GM15510 (cell line): ENCODE results near the gene PSIP1.
A peak's percentile ranks its signal among the peaks of the same experiment; 100 is the strongest.

ENCODE experiments used
- POLR2A ChIP-seq: IDR thresholded peaks from 3 replicates; pipeline ENCODE4 v1.6.1; 2011; ENCODE audit warnings: borderline replicate concordance; ENCODE audit not compliant: insufficient read length; ENCODE audit errors: extremely low read depth

Gene PSIP1

DNA sequence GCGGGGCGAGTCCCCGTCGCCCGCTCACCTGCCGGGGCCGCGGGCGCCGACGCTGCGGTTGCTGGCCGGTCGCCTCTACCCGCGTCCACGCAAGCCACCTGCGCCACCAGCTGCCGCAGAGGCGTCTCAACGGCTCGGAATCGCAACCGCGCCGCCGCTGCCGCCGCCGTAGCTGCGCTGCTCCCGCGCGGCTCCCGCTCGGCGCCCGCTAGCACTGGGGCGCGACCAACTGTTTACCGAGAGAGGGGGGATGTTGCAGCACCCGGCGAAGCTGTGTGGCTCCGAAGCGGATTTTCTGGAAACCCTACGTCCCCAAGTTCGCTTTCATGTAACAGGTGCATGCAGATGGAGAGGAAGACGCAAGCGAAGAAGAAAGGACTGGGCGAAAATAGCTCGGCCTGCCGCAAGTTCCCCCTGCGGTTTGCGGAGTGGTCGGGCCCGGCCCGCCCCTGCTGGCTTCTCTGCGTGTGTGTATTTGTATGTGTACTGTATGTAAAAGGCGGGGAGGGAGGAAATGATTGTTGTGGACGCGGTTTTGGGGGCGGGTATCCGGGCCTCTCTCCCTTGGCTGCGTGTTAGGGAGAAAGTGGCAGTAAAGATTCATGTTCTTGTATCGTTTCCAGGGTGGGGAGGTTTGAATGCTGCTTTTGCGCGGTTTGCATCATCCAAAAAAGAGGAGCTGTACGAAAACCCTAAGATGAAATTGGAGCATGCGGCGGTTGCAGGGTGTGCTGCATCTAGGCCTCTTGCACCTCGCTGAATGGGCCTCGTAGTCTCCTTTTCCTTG is at the start of gene PSIP1:
TSS of gene PSIP1 (minus strand) at position 182 of the 787 bp plus-strand sequence. CDS start 782 bp downstream, outside the sequence.
- TF ChIP-seq POLR2A, result peak; percentile 87

GRCh38 chr9:15553528-15553898 is 42.7 kb upstream of the PSIP1 start:
- TF ChIP-seq POLR2A, result no peak

DNA sequence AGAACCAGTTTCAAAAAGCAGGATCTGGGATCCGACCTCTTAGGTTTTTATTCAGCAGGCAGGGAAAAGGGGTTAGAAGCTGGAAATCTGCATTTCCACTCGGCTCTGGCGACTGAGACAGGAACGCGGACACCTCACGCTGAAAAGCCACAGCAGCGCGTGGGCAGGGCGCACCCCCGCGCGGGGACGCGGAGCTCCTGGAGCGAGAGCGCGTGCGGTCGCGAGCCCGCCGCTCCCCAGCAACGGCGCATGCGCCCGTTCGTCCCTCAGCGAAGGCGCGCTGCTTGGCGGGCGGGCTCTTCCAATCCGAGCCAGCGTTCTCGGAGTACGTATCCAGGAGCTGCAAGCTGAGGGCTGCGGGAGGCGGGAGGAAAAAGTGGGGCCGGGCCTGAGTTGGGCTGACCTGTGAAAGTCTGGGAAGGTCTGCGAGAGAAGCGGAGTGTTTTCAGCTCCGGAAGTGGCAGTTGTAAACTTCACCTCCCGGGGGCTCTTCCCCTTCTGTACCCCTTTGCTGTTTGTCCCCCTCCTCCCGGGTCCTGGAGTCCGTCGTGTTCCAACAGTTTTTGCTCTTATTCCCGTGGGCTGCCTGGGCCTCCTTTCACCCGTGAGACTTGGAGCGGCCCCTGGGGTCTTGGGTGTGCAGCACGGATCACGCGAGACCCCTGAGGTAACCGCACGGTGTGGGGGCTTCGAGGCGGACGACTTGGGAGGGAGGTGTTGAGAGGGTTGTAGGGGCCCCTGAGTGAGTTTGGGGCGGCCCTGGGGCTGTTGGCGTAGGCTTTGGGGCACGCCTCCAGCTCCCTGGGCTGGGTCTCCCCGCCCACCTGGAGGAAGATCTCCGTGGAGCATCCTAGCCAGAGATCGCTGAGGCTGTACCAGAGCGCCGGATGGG is 42.1 kb upstream of the PSIP1 start, which contains the start of gene CCDC171:
TSS of gene CCDC171 (plus strand) at position 408 of the 892 bp plus-strand sequence. CDS start 11,046 bp downstream, outside the sequence.
- peak; percentile 70 for TF ChIP-seq POLR2A

DNA sequence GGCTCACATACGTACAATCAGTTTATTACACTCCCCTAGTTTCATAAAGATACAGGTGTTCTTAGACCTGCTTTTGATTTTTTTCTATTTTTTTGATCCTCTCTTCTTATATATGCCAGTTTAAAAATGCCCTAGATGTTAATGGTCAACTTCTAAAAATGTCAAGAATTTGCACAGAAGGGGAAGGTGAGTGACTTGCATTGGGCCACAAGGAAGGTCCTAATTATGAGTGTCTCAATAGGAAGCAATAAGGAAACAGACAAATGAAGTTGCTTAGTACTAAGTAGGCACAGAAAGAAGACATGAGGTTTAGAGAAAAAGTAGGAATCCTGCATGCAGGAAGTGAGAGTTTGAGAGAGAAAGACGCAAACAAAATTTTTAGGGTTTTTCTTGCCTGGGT is 38.8 kb upstream of the PSIP1 start:
- TF ChIP-seq POLR2A, result no peak

- TF ChIP-seq POLR2A, result no peak
Measured at GRCh38 chr9:15543047-15543813, 32.5 kb upstream of the PSIP1 start.

DNA sequence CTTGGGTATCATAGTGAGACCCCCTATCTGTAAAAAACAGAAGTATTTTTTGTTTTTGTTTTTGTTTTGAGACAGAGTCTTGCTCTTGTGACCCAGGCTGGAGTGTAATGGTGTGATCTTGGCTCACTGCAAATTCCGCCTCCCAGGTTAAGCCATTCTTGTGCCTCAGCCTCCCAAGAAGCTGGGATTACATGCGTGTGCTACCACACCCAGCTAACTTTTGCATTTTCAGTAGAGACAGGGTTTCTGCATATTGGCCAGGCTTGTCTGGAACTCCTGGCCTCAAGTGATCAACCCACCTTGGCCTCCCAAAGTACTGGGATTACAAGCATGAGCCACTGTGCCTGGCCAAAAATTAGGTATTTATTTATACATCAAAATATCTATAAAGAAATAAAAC is 31.9 kb upstream of the PSIP1 start:
- no peak for TF ChIP-seq POLR2A

DNA sequence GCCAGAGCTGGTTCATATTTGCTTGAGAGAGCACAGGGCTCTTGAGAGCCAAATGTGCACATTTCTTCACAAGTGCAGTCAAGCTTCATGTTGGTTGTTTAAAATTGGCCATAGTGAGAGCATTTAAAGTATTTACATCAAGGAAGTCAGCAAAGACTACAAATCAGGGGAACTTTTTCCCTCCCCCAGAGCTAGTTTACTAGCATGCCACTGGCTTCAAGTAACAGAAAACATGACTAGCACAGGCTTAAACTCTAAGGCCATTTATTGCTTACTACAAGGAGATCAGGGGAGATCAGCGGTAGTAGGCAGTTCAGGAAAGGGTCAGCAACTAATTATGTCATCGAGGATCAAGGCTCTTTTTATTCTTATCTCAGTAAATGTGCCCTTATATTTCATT is 31.1 kb upstream of the PSIP1 start:
- no peak for TF ChIP-seq POLR2A

GRCh38 chr9:15531380-15531779 is 20.6 kb upstream of the PSIP1 start:
- TF ChIP-seq POLR2A, result no peak

GRCh38 chr9:15529566-15530324 is 19.0 kb upstream of the PSIP1 start:
- TF ChIP-seq POLR2A, result no peak

- no peak for TF ChIP-seq POLR2A
Measured at GRCh38 chr9:15525958-15526357, 15.2 kb upstream of the PSIP1 start.

- TF ChIP-seq POLR2A, result no peak
Measured at GRCh38 chr9:15524845-15525455, 14.2 kb upstream of the PSIP1 start.

DNA sequence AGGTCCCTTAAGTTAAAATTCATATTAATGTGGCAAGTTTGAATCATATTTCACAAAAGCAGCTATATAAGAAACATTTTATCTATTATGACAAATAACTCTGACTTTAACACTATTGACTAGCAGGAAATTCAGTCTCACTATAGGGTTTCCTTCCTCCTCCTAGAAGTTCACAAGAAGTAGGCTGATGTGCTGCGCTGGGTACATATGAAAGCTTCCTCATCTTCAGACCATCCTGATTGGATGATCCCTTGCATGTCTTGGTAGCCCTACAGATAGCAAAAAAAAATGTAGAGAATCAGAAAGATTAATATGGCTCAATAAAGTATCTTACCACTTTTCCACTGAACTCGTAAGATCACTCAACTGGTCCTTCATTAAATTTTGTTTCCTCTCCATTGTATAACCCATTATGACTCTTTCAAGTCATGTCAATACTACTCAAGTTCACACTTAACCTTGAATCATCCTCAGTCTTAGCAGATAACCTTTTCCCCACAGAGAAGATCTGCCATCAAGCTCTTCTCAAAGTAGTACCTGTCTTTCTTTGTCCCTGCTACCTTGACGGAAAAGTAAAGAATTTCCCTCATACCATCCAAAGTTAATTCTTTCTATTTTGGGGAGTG is 11.5 kb upstream of the PSIP1 start:
- TF ChIP-seq POLR2A, result no peak

DNA sequence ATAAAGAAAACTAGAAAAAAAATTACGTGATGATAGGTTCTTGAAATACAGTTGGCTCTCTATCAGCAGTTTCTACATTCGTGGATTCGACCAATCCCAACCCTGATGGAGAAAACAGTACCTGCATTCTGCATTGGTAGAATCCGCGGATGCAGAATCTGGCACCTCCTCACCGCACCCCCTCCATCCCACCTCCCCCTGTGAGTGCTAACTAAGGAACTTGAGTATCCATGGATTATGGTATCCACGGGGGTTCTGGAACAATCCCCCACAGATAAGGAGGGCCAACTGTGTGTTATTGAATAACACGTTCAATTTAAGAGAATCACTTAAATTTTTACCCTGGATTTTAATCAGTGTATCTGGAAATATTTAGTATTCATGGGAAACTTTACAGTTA is 10.5 kb upstream of the PSIP1 start:
- no peak for TF ChIP-seq POLR2A

DNA sequence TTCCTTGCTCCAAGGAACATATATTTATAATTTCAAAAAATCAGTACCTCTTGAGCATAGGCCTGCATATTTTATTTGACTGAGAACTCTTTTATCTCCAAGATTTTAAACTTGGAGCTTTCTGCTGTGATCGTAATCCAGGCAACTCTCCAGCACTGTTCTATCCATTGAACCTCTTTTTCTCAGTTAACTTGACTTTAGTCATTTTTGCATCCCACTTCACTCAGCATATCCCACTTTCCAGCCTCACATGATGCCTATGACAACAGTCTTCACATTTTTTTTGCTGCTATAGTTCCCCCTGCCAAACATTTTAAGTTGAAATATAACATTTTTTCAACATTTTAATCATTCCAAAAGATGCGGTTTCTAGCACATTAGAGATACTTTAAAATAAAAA is 9.1 kb upstream of the PSIP1 start:
- no peak for TF ChIP-seq POLR2A

- no peak for TF ChIP-seq POLR2A
Measured at GRCh38 chr9:15513335-15513734, 2.6 kb upstream of the PSIP1 start.
